Endothelial cell of umbilical vein (primary cell): ENCODE results near the gene STK38L. TPM values are rescaled to one million over a fixed set of nuclear protein-coding genes. Genes with fewer than 3 reads are reported as not detected.

Source experiments
- BruUV-seq: library from RNA; stranded (reverse); fragments of 400-500 nt; replicated peaks from 2 replicates; lab custom pipeline; 2021; lab: Mats Ljungman, UMichigan
- CTCF ChIA-PET: fragments of 300-600, 350-600 bp; sonication (Branson Sonifier 250); formaldehyde crosslinking; loops from one replicate; lab custom pipeline; 2021; ENCODE audit warnings: antibody characterized with exemption, inconsistent platforms; lab: Charles Lee
- POLR2A ChIA-PET: fragments of 300-600, 350-600 bp; sonication (Branson Sonifier 250); formaldehyde crosslinking; loops from one replicate; lab custom pipeline; 2021; ENCODE audit warnings: antibody characterized with exemption, inconsistent platforms; lab: Charles Lee
- DNase-seq: peaks from one replicate; pipeline ENCODE4 v3.0.0-alpha.2; 2011; ENCODE audit warnings: low read depth, low spot score
- FAIRE-seq: peaks from 2 replicates; lab custom pipeline; 2011; peaks lifted over from hg19 to GRCh38; lab: Jason Lieb, UNC
- H2AFZ ChIP-seq: 2 replicates; pipeline ENCODE4 v1.6.0; 2012; ENCODE audit warnings: low read depth, low read length, control low read depth, inconsistent platforms
- H3K27ac ChIP-seq: 2 replicates; pipeline ENCODE4 v1.5.1; 2011; ENCODE audit warnings: low read depth, mild to moderate bottlenecking, control low read depth, low read length, moderate library complexity; ENCODE audit not compliant: insufficient read depth
- H3K27me3 ChIP-seq, 2 experiments: 2 replicates each; pipeline versions ENCODE4 v1.6.0 to v1.6.1; 2011; ENCODE audit warnings: low read length in 2 of 2, mixed read lengths in 1 of 2; ENCODE audit not compliant: control insufficient read depth in 2 of 2, insufficient read depth in 2 of 2
- H3K36me3 ChIP-seq, 2 experiments: 2 replicates in 1 of 2; 3 replicates in 1 of 2; pipeline ENCODE4 v1.5.1; 2011; ENCODE audit warnings: low read length in 2 of 2, mild to moderate bottlenecking in 1 of 2, moderate library complexity in 1 of 2; ENCODE audit not compliant: control insufficient read depth in 2 of 2, insufficient read depth in 2 of 2; ENCODE audit errors: extremely low read depth in 1 of 2
- H3K4me1 ChIP-seq: 3 replicates; pipeline ENCODE4 v1.5.1; 2011; ENCODE audit warnings: mild to moderate bottlenecking, low read length; ENCODE audit not compliant: control insufficient read depth, insufficient read depth; ENCODE audit errors: extremely low read depth
- H3K4me2 ChIP-seq: 2 replicates; pipeline ENCODE4 v1.6.1; 2011; ENCODE audit warnings: low read length, control low read depth, mixed read lengths; ENCODE audit not compliant: insufficient read depth
- H3K4me3 ChIP-seq, 3 experiments: fragments of 200-600 bp in 1 of 3; sonication (generic), shearing (Covaris generic) in 1 of 3; replicated peaks in 1 of 3; 2 replicates each; pipeline ENCODE4 v1.5.1; 2011 to 2016; ENCODE audit warnings: control low read depth in 3 of 3, low read length in 3 of 3, mild to moderate bottlenecking in 2 of 3, inconsistent platforms in 1 of 3, low read depth in 1 of 3, moderate library complexity in 1 of 3; ENCODE audit not compliant: insufficient read depth in 1 of 3
- H3K79me2 ChIP-seq: 2 replicates; pipeline ENCODE4 v1.6.0; 2012; ENCODE audit warnings: low read length, inconsistent platforms; ENCODE audit not compliant: control insufficient read depth, insufficient read depth
- H3K9ac ChIP-seq: replicated peaks from 2 replicates; pipeline ENCODE3; 2011; ENCODE audit warnings: low read length, control low read depth; ENCODE audit not compliant: insufficient read depth; ENCODE audit errors: extremely low read depth
- H3K9me1 ChIP-seq: replicated peaks from 3 replicates; pipeline ENCODE4 v1.6.0; 2011; ENCODE audit warnings: mild to moderate bottlenecking, low read length; ENCODE audit not compliant: control insufficient read depth, insufficient read depth; ENCODE audit errors: extremely low read depth
- H3K9me3 ChIP-seq: replicated peaks from 2 replicates; pipeline ENCODE4 v1.5.1; 2012; ENCODE audit warnings: low read length, inconsistent platforms; ENCODE audit not compliant: control insufficient read depth, insufficient read depth
- H4K20me1 ChIP-seq: replicated peaks from 2 replicates; pipeline ENCODE3; 2011; ENCODE audit warnings: mild to moderate bottlenecking, low read length; ENCODE audit not compliant: control insufficient read depth, insufficient read depth; ENCODE audit errors: extremely low read depth
- CTCF ChIP-seq, 2 donors: IDR thresholded peaks; 1 replicate in 1 of 2; 2 replicates in 1 of 2; pipeline ENCODE4 v1.5.1; 2011; ENCODE audit warnings: low read length in 2 of 2, mild to moderate bottlenecking in 2 of 2, moderate library complexity in 2 of 2, control low read depth in 1 of 2, inconsistent platforms in 1 of 2, low read depth in 1 of 2; ENCODE audit not compliant: insufficient read depth in 1 of 2; ENCODE audit errors: extremely low read depth in 1 of 2
- JUN ChIP-seq: IDR thresholded peaks from 2 replicates; pipeline ENCODE4 v1.6.1; 2011; ENCODE audit warnings: borderline replicate concordance, low read depth; ENCODE audit not compliant: insufficient read length, insufficient read depth
- MAX ChIP-seq: IDR thresholded peaks from 2 replicates; pipeline ENCODE4 v1.6.1; 2011; ENCODE audit not compliant: insufficient read depth, insufficient read length
- dilution Hi-C: fragments of 300-500 bp; cut with MboI; formaldehyde crosslinking; loops from one replicate; pipeline ENCODE4 v1.15.0; 2019; ENCODE audit warnings: low sequenced_read_pairs; ENCODE audit not compliant: extremely low pct_ligation_motif_present
- intact Hi-C: fragments of 100-400 bp; cut with micrococcal nuclease; formaldehyde crosslinking; loops from one replicate; pipeline ENCODE4 v1.10.0; 2022
- polyA plus RNA-seq, 4 experiments: library from polyadenylated mRNA; depleted of rRNA in 3 of 4; stranded (reverse) in 3 of 4; unstranded in 1 of 4; fragments of >200 nt; gene quantifications; 2 replicates each; pipeline versions ENCODE4 v1.2.1 to v1.2.3, GENCODE V29; 2011 to 2012; ENCODE audit warnings: missing spikeins in 1 of 4
- total RNA-seq: library from RNA; stranded (reverse); gene quantifications from 2 replicates; pipeline ENCODE4 v1.2.3, GENCODE V29; 2021

The STK38L gene
- total and polyA plus RNA-seq, 2 donors (not counting 3 experiments of a cell fraction or from before 2014, with no cell fraction given) = 14.7 to 58.4 TPM

GRCh38 chr12:27305673-27306456 is 61.8 kb downstream of the STK38L start:
- no TSS peak for BruUV-seq
- Histone ChIP-seq H3K4me2 (no peak overlapping the region), H3K9me3 (no peaks in the 10 kb centered on the region), H3K27ac (no peak overlapping the region), H2AFZ (no peak overlapping the region), H3K27me3 (no peaks in the 10 kb centered on the region), H3K9me1 (no peaks in the 10 kb centered on the region), H3K9ac (no peak overlapping the region), H3K36me3 (peaks cover 4 to 10% of the 10 kb centered on the region in 2 experiments), H3K4me1 (peaks cover 6% of the 10 kb centered on the region), H3K4me3 (no peak overlapping the region), H3K79me2 (no peaks in the 10 kb centered on the region), H4K20me1 (no peaks in the 10 kb centered on the region)
- no peak for TF ChIP-seq MAX
- TF ChIP-seq CTCF (IDR thresholded peaks at IDR 0.05; ENCODE audit: extremely low read depth in 1 of 2, insufficient read depth in 1 of 2, low read depth in 1 of 2, low read length in 2 of 2) = peak in 1 of 2 donors; percentile 12
- no peak for TF ChIP-seq JUN
- CTCF ChIA-PET = interaction anchor here (0.6 to 8.1 kb wide), 97 partner anchors 9 to 1188 kb away, joined by 3 to 268 read pairs (median 6); partner anchors contain the start of genes BMAL2, FGFR1OP2, ITPR2 and MED21
- POLR2A ChIA-PET = interaction anchor here (1.6 to 1.7 kb wide), 2 partner anchors 62 to 283 kb away, joined by 5 to 7 read pairs; partner anchors contain the start of genes MED21 and STK38L
- DNase-seq (peak; percentile 64), FAIRE-seq (no peak)
- intact Hi-C loops = loop anchor here (1.0 to 10.0 kb wide), 5 partner anchors 61 to 451 kb away; no protein-coding TSS in a partner anchor
- dilution Hi-C loops = no loop called here
